ENCODE data around the gene MYH15. TPM values are rescaled to one million over a fixed set of nuclear protein-coding genes. Genes with fewer than 3 reads are reported as not detected.

The MYH15 gene
- total RNA-seq, 2 donors from 2014 or later = 0.07 to 0.15 TPM

GRCh38 chr3:108513961-108514360 lies 3.6 kb upstream of the MYH15 start:
- 95 to 100% methylated on average over 2 to 3 of the region's 3 CpGs for WGBS, 2 experiments (ENCODE audit: insufficient coverage in 1 of 2, insufficient read length in 1 of 2)
- DNase-seq = no peak
- Histone ChIP-seq H3K27me3 (ENCODE audit: control insufficient read depth, insufficient read depth, low read length, poor library complexity, severe bottlenecking) (no peaks in the 10 kb centered on the region), H3K4me3 (ENCODE audit: low read length) (no peak overlapping the region), H3K4me1 (ENCODE audit: control insufficient read depth, insufficient read depth, low read length) (no peaks in the 10 kb centered on the region), H3K27ac (ENCODE audit: low read depth, low read length) (no peak overlapping the region), H3K36me3 (ENCODE audit: control insufficient read depth, insufficient read depth, low read length) (no peaks in the 10 kb centered on the region), H3K9ac (ENCODE audit: extremely low read depth, low read length, poor library complexity, severe bottlenecking) (no peak overlapping the region), H3K9me3 (ENCODE audit: control insufficient read depth, low read length) (no peaks in the 10 kb centered on the region)
- no peaks in the 10 kb centered on the region for H3K36me3 Mint-ChIP-seq (ENCODE audit: low read depth)
- peaks cover 3% of the 10 kb centered on the region for H3K4me1 Mint-ChIP-seq
- H3K9me3 Mint-ChIP-seq = no peaks in the 10 kb centered on the region
- no peak overlapping the region for H3K27ac Mint-ChIP-seq
- no peak for TF ChIP-seq CTCF (conservative IDR thresholded peaks at IDR 0.05)
- H3K27me3 Mint-ChIP-seq (ENCODE audit: insufficient read depth) = no peaks in the 10 kb centered on the region
- H3K4me3 Mint-ChIP-seq = no peak overlapping the region

GRCh38 chr3:108512671-108513070 lies 2.3 kb upstream of the MYH15 start:
- WGBS, 2 experiments (ENCODE audit: insufficient coverage in 1 of 2, insufficient read length in 1 of 2) = 80 to 88% methylated on average over 1 to 2 of the region's 2 CpGs
- DNase-seq = no peak

GRCh38 chr3:108511490-108511889 lies 1.1 kb upstream of the MYH15 start:
- Mint-ChIP-seq H3K27me3 (ENCODE audit: insufficient read depth) (no peaks in the 10 kb centered on the region), H3K36me3 (ENCODE audit: low read depth) (no peaks in the 10 kb centered on the region)
- no peaks in the 10 kb centered on the region for H3K9me3 ChIP-seq (ENCODE audit: control insufficient read depth, low read length)

More at GRCh38 chr3:108512671-108513070, 2.3 kb upstream of the MYH15 start:
- Mint-ChIP-seq H3K27ac (no peak overlapping the region), H3K9me3 (no peaks in the 10 kb centered on the region), H3K4me3 (no peak overlapping the region), H3K4me1 (peaks cover 3% of the 10 kb centered on the region), H3K36me3 (ENCODE audit: low read depth) (no peaks in the 10 kb centered on the region), H3K27me3 (ENCODE audit: insufficient read depth) (no peaks in the 10 kb centered on the region)
- no peak for TF ChIP-seq CTCF (conservative IDR thresholded peaks at IDR 0.05)
- Histone ChIP-seq H3K4me1 (ENCODE audit: control insufficient read depth, insufficient read depth, low read length) (no peaks in the 10 kb centered on the region), H3K27me3 (ENCODE audit: control insufficient read depth, insufficient read depth, low read length, poor library complexity, severe bottlenecking) (no peaks in the 10 kb centered on the region), H3K9me3 (ENCODE audit: control insufficient read depth, low read length) (no peaks in the 10 kb centered on the region), H3K4me3 (ENCODE audit: low read length) (no peak overlapping the region), H3K9ac (ENCODE audit: extremely low read depth, low read length, poor library complexity, severe bottlenecking) (no peak overlapping the region), H3K27ac (ENCODE audit: low read depth, low read length) (no peak overlapping the region), H3K36me3 (ENCODE audit: control insufficient read depth, insufficient read depth, low read length) (no peaks in the 10 kb centered on the region)

More at GRCh38 chr3:108511490-108511889, 1.1 kb upstream of the MYH15 start:
- Mint-ChIP-seq H3K4me3 (no peak overlapping the region), H3K4me1 (no peaks in the 10 kb centered on the region), H3K9me3 (no peaks in the 10 kb centered on the region), H3K27ac (no peak overlapping the region)
- no peak overlapping the region for H3K4me3 ChIP-seq (ENCODE audit: low read length)
- no peaks in the 10 kb centered on the region for H3K27me3 ChIP-seq (ENCODE audit: control insufficient read depth, insufficient read depth, low read length, poor library complexity, severe bottlenecking)
- H3K27ac ChIP-seq (ENCODE audit: low read depth, low read length) = no peak overlapping the region
- DNase-seq = no peak
- no peaks in the 10 kb centered on the region for H3K36me3 ChIP-seq (ENCODE audit: control insufficient read depth, insufficient read depth, low read length)
- no peak overlapping the region for H3K9ac ChIP-seq (ENCODE audit: extremely low read depth, low read length, poor library complexity, severe bottlenecking)
- TF ChIP-seq CTCF (conservative IDR thresholded peaks at IDR 0.05) = no peak
- no peaks in the 10 kb centered on the region for H3K4me1 ChIP-seq (ENCODE audit: control insufficient read depth, insufficient read depth, low read length)
